CD4-positive, alpha-beta T cell treated with Interleukin-15 for 1 hour (primary cell): ENCODE data around the gene YBEY.
"Not testable (repeated sequence)": the region's sequence is repeated elsewhere in the genome, so short reads cannot be mapped to it uniquely, and the experiment has no call there.

Experiments used
- DNase-seq: peaks from one replicate; pipeline ENCODE4 v3.0.0-alpha.2; 2020

Gene YBEY

GRCh38 chr21:46285761-46286647 lies at the start of gene YBEY:
Gene YBEY (plus strand): TSS chr21:46286342. CDS start chr21:46286914, 572 bp downstream.
- DNase-seq: peak; percentile 83

GRCh38 chr21:46237474-46237873 lies 48.7 kb upstream of the YBEY start:
- DNase-seq: no peak

GRCh38 chr21:46239817-46240325 lies 46.3 kb upstream of the YBEY start:
- DNase-seq: no peak

GRCh38 chr21:46241577-46241976 lies 44.6 kb upstream of the YBEY start:
- DNase-seq: not testable (repeated sequence)

- DNase-seq: no peak
These were observed 42.8 kb upstream of the YBEY start for GRCh38 chr21:46243325-46243724.

- no peak for DNase-seq
These were observed 42.2 kb upstream of the YBEY start for GRCh38 chr21:46243960-46244361.

- no peak for DNase-seq
These were observed 41.5 kb upstream of the YBEY start for GRCh38 chr21:46244602-46245001.

- DNase-seq: no peak
These were observed 40.8 kb upstream of the YBEY start for GRCh38 chr21:46245213-46245915.

GRCh38 chr21:46246345-46246744 lies 39.8 kb upstream of the YBEY start:
- DNase-seq: no peak

GRCh38 chr21:46247699-46248421 lies 38.3 kb upstream of the YBEY start:
- no peak for DNase-seq

GRCh38 chr21:46248422-46248782 lies 37.7 kb upstream of the YBEY start:
- no peak for DNase-seq

GRCh38 chr21:46248827-46249226 lies 37.3 kb upstream of the YBEY start:
- no peak for DNase-seq

- DNase-seq: no peak
These were observed 35.9 kb upstream of the YBEY start for GRCh38 chr21:46250146-46250725.

GRCh38 chr21:46252840-46253239 lies 33.3 kb upstream of the YBEY start:
- DNase-seq: no peak

GRCh38 chr21:46253610-46254124 lies 32.5 kb upstream of the YBEY start:
- DNase-seq: peak; percentile 66

- no peak for DNase-seq
These were observed 31.8 kb upstream of the YBEY start for GRCh38 chr21:46254208-46254975.

- no peak for DNase-seq
These were observed 31.0 kb upstream of the YBEY start for GRCh38 chr21:46255166-46255565.

GRCh38 chr21:46255758-46256337 lies 30.3 kb upstream of the YBEY start:
- DNase-seq: no peak

GRCh38 chr21:46256501-46256994 lies 29.6 kb upstream of the YBEY start:
- DNase-seq: no peak

GRCh38 chr21:46264046-46264689 lies 22.0 kb upstream of the YBEY start:
- no peak for DNase-seq

- DNase-seq: no peak
These were observed 21.4 kb upstream of the YBEY start for GRCh38 chr21:46264690-46265144.
